DND-41 (cell line): Measurements from ENCODE around the gene ASIC3.
A peak's percentile ranks its signal among the peaks of the same experiment; 100 is the strongest.

ENCODE experiments used
- ATAC-seq: fragments of 200-7000 bp; cut with Tn5 transposase; 3 replicates; pipeline ENCODE4 v1.9.1; 2021; ENCODE audit warnings: low read depth; ENCODE audit not compliant: insufficient read depth
- DNase-seq: peaks from one replicate; pipeline ENCODE4 v3.0.0-alpha.2; 2020
- H2AFZ ChIP-seq: 2 replicates; pipeline ENCODE4 v1.6.0; 2012; ENCODE audit warnings: low read depth, low read length
- H3K27ac ChIP-seq: 2 replicates; pipeline ENCODE4 v1.5.1; 2012; ENCODE audit warnings: low read length, inconsistent platforms
- H3K27me3 ChIP-seq: fragments of 200-600 bp; sonication (generic); 2 replicates; pipeline ENCODE4 v1.6.0; 2012; ENCODE audit warnings: low read length, mild to moderate bottlenecking, inconsistent platforms; ENCODE audit not compliant: insufficient read depth, poor library complexity
- H3K36me3 ChIP-seq: 2 replicates; pipeline ENCODE4 v1.5.1; 2012; ENCODE audit warnings: low read length, inconsistent platforms; ENCODE audit not compliant: insufficient read depth
- H3K4me1 ChIP-seq: 2 replicates; pipeline ENCODE4 v1.5.1; 2012; ENCODE audit warnings: mild to moderate bottlenecking, low read length; ENCODE audit not compliant: insufficient read depth
- H3K4me2 ChIP-seq: 2 replicates; pipeline ENCODE4 v1.6.0; 2012; ENCODE audit warnings: mild to moderate bottlenecking, moderate library complexity, low read length, inconsistent platforms; ENCODE audit not compliant: insufficient read depth
- H3K4me3 ChIP-seq, 2 experiments: fragments of 200-600 bp in 1 of 2; shearing (Covaris generic) in 1 of 2; 2 replicates each; pipeline ENCODE4 v1.5.1; 2012 to 2016; ENCODE audit warnings: inconsistent platforms in 2 of 2, low read length in 2 of 2, mild to moderate bottlenecking in 2 of 2, low read depth in 1 of 2, moderate library complexity in 1 of 2
- H3K79me2 ChIP-seq: 2 replicates; pipeline ENCODE4 v1.6.0; 2012; ENCODE audit warnings: low read length, inconsistent platforms; ENCODE audit not compliant: insufficient read depth
- H3K9ac ChIP-seq: 2 replicates; pipeline ENCODE4 v1.6.0; 2012; ENCODE audit warnings: low read depth, mild to moderate bottlenecking, inconsistent platforms, low read length, moderate library complexity
- H3K9me3 ChIP-seq: 2 replicates; pipeline ENCODE4 v1.5.1; 2012; ENCODE audit warnings: low read length, moderate library complexity, mild to moderate bottlenecking, inconsistent platforms; ENCODE audit not compliant: insufficient read depth, severe bottlenecking
- H4K20me1 ChIP-seq: 2 replicates; pipeline ENCODE4 v1.6.0; 2012; ENCODE audit warnings: low read length; ENCODE audit not compliant: insufficient read depth
- EZH2 ChIP-seq: IDR thresholded peaks from 3 replicates; pipeline ENCODE4 v1.6.1; 2012; ENCODE audit warnings: borderline replicate concordance, low read depth, mild to moderate bottlenecking, moderate library complexity, low read length, inconsistent platforms; ENCODE audit not compliant: severe bottlenecking
- TF ChIP-seq, protein P1 (sequence below): IDR thresholded peaks from 2 replicates; pipeline ENCODE4 v1.5.1; 2012; ENCODE audit warnings: borderline replicate concordance, low read length, moderate library complexity, mild to moderate bottlenecking; ENCODE audit not compliant: poor library complexity, severe bottlenecking; ENCODE audit errors: extremely low read depth

The ASIC3 gene

DNA sequence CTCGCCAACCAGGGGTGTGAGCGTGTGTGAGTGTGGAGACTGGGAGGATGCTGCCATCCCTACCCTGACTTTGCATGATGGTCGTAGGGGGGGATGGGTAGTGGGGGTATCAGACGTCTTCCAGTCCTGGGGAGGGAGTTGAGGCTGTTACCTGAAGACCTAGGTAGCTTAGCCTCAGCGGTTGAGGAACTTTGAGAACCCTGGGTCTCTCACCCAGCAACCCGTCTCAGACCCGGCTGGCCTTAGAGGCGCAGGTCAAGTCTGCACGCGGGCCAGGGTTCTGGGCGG, 13.7 kb downstream of the ASIC3 start:
- TF ChIP-seq, protein P1, sequence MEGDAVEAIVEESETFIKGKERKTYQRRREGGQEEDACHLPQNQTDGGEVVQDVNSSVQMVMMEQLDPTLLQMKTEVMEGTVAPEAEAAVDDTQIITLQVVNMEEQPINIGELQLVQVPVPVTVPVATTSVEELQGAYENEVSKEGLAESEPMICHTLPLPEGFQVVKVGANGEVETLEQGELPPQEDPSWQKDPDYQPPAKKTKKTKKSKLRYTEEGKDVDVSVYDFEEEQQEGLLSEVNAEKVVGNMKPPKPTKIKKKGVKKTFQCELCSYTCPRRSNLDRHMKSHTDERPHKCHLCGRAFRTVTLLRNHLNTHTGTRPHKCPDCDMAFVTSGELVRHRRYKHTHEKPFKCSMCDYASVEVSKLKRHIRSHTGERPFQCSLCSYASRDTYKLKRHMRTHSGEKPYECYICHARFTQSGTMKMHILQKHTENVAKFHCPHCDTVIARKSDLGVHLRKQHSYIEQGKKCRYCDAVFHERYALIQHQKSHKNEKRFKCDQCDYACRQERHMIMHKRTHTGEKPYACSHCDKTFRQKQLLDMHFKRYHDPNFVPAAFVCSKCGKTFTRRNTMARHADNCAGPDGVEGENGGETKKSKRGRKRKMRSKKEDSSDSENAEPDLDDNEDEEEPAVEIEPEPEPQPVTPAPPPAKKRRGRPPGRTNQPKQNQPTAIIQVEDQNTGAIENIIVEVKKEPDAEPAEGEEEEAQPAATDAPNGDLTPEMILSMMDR: no peak
- no peak for TF ChIP-seq EZH2
- H3K36me3 ChIP-seq: peaks cover 52% of the 10 kb centered on the region
- no peak overlapping the region for H3K27ac ChIP-seq
- peaks cover 44% of the 10 kb centered on the region for H3K4me1 ChIP-seq
- no peak overlapping the region; the same call in 1 of the 2 replicates for H3K9ac ChIP-seq
- ATAC-seq: no peak
- peaks cover 35% of the 10 kb centered on the region for H3K79me2 ChIP-seq
- 0 out of 2 replicates have a peak overlapping the region, but pooled peaks have one; percentile 96 for H3K4me2 ChIP-seq
- no peaks in the 10 kb centered on the region for H3K9me3 ChIP-seq
- H3K27me3 ChIP-seq: no peaks in the 10 kb centered on the region
- H2AFZ ChIP-seq: no peak overlapping the region
- DNase-seq: no peak
- no peak overlapping the region for H3K4me3 ChIP-seq
- peaks cover 37% of the 10 kb centered on the region for H4K20me1 ChIP-seq

DNA sequence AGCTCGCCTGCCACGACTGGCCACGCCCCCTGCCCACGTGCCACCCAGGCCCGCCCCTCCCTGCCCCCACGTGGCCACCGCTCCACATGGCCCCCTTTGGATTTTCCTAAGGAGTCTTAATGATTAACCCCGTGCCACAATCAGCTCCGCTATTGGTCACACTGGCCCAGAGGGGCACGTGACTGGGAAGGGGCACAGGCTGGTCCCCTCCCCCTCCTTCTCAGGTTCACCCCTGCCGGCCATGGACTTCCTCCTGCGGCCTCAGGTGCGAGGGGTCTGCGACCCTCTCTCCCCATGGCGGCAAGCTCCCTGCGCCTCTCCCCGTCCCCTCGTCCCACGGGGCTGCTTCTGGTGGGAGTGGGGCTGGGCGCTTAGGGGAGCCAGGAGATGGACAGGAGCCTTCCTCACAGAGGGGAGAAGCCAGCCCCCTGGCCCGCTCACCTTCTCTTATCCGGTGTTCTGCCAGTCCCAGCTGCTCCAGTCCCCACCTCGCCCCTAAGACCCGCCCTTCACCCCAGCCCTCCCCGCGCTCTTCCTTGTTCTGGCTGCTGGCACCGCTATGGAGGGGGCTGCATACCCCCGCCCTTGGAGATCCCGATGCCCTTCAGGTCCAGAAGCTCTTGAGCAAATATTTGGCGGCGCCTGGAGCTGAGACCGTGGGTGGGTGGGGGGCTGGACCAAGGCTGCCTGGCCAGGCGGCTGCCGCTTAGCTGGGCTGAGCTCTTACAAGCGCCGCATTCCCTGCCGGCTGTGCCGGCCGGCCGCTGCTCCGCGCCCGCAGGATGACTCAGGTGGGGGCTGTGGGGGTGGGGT, 14.3 kb downstream of the ASIC3 start:
- Histone ChIP-seq H3K36me3 (peaks cover 57% of the 10 kb centered on the region), H3K27ac (no peak overlapping the region), H3K9me3 (no peaks in the 10 kb centered on the region), H3K4me3 (no peak overlapping the region), H3K27me3 (no peaks in the 10 kb centered on the region), H4K20me1 (peaks cover 37% of the 10 kb centered on the region), H2AFZ (no peak overlapping the region), H3K4me1 (peaks cover 40% of the 10 kb centered on the region), H3K4me2 (no peak overlapping the region), H3K9ac (no peak overlapping the region), H3K79me2 (peaks cover 30% of the 10 kb centered on the region)
- TF ChIP-seq, protein P1: no peak
- no peak for TF ChIP-seq EZH2
- ATAC-seq (no peak), DNase-seq (no peak)

DNA sequence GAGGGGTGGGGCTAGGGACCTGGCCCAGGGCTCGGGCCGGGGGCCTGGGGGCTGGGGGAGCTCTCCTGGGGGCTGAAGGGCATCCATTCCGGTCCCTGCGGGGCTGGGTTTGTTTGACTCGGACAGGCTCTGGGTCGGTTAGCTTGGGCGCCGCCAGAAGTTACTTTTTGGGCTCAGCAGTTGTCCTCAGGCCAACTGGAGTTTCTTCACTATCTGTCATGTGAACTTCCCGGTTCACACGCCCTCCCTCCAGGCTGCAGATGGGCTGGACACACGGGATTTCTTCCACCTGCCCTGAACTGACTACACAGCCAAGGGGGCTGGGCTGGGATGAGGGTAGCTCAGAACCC, 14.9 kb downstream of the ASIC3 start:
- H4K20me1 ChIP-seq: peaks cover 37% of the 10 kb centered on the region
- peaks cover 30% of the 10 kb centered on the region for H3K79me2 ChIP-seq
- H3K9me3 ChIP-seq: no peaks in the 10 kb centered on the region
- H2AFZ ChIP-seq: no peak overlapping the region
- H3K36me3 ChIP-seq: peaks cover 63% of the 10 kb centered on the region
- H3K4me2 ChIP-seq: no peak overlapping the region
- no peak for TF ChIP-seq EZH2
- TF ChIP-seq, protein P1: no peak
- H3K27ac ChIP-seq: no peak overlapping the region
- no peak overlapping the region for H3K4me3 ChIP-seq
- H3K4me1 ChIP-seq: peaks cover 40% of the 10 kb centered on the region
- ATAC-seq: no peak
- DNase-seq: no peak
- no peak overlapping the region for H3K9ac ChIP-seq
- no peaks in the 10 kb centered on the region for H3K27me3 ChIP-seq
